HG03039 (cell line): ENCODE results near the gene CRCP.
"Not testable (repeated sequence)": the region's sequence is repeated elsewhere in the genome, so short reads cannot be mapped to it uniquely, and the experiment has no call there.

Source experiments
- ATAC-seq: cut with Tn5 transposase; IDR thresholded peaks from one replicate; pipeline ENCODE4 v1.9.1; 2021; ENCODE audit warnings: mild to moderate bottlenecking, moderate library complexity; ENCODE audit not compliant: unreplicated experiment

Gene CRCP

DNA sequence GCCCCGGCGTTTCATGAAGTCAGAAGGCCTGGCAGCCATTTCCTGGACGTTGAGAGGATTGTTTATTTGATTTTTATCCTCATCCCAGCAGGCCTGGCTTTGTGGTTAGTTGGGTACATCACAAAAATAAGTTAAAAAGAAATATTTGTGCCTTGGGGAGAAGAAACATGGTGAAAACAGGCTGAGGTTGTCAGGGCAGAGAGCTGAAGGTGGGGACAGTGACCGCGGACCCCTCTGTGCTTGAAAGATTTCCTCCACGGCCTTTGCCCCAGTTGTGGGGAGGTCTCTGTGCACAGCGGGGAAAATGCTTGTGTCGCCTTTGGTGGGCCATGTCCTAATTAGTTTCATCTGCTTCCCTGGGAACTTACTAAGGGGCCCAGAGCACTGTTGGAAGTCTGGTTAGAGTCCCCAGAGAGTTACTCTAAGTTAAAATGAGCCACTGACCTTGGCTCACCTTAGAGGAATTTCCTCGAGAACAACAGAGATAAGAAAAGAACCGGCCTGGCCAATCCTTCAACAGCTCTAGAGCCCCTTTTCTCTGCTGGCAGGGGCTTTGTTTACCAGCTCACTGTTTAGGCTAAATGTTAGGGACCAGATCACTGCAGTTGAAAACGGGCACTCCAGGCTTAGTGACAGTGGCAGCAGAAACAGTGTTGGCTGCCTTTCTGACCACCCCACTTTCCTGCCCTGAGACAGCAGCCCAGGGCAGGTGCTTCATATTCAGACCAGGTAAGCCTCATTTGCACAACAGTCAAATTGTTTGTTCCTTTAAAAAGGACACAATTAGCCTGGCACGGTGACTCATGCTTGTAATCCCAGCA, 37.9 kb downstream of the CRCP start:
- ATAC-seq = no peak

GRCh38 chr7:66153691-66154090, 39.0 kb downstream of the CRCP start:
- ATAC-seq = no peak

GRCh38 chr7:66156035-66156434, 41.4 kb downstream of the CRCP start:
- not testable (repeated sequence) for ATAC-seq

DNA sequence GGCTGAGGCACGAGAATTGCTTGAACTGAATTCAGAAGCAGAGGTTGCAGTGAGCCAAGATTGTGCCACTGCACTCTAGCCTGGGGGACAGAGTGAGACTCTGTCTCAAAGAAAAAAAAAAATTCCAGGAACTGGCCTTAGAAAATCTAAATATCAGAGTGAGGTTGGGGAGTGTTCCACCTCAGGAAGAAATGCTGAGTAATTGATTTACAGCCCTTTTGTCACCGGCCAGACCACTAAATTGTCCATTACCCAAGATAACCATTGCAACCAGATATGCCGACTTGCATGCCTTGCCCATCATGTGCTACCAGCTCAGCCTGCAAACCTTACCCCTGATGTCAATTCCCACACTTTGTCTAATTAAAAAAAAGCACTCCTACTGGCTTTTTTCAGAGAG, 42.4 kb downstream of the CRCP start:
- no peak for ATAC-seq

DNA sequence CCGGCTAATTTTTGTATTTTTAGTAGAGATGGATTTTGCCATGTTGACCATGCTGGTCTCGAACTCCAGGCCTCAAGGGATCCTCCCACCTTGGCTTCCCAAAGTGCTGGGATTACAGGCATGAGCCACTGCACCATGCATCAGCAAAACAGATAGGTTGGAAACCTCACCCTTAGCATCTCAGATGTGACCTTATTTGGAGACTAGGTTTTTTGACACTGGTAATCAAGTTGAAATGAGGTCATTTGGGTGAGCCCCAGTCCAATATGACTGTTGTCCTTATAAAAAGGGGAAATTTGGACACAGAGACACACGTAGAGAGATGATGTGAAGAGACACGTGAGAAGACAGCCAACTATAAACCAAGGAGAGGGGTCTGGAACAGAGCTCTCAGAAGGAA, 48.0 kb downstream of the CRCP start:
- ATAC-seq = no peak

GRCh38 chr7:66163186-66163610, 48.6 kb downstream of the CRCP start:
- no peak for ATAC-seq

DNA sequence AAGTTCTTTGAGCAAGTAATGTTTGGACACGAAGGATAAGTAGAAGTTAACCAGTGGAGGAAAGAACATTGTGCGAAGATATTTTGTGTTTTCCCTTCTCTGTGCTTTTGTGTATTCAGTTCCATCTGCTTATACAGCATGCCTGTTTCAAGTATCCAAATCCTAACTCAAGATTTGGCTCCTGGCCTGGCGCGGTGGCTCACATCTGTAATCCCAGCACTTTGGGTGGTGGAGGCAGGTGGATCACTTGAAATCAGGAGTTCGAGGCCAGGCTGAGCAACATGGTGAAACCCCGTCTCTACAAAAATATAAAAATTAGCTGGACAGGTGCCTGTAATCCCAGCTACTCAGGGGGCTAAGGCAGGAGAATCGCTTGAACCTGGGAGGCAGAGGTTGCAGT, 49.7 kb downstream of the CRCP start:
- no peak for ATAC-seq

- no peak for ATAC-seq
Measured at GRCh38 chr7:66167773-66168387, 53.2 kb downstream of the CRCP start.

DNA sequence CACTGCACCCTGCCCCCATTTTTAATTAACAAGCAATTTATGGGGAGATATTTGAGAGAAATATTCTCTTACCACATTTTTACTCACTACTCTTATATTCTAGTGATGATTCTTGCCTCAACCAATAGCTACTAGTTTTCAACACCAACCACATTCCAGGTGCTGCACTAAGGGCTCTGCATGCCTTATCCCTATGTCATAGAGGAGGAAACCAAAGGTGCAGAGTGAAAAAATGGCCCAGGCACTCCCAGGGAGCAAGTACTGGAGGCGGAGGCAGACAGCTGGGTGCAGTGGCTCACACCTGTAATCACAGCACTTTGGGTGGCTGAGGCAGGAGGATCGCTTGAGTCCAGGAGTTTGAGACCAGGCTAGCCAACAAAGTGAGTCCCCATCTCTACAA, 55.0 kb downstream of the CRCP start:
- ATAC-seq = no peak

- no peak for ATAC-seq
Measured at GRCh38 chr7:66170309-66171231, 55.9 kb downstream of the CRCP start.

- ATAC-seq = not testable (repeated sequence)
Measured at GRCh38 chr7:66172536-66173401, 58.1 kb downstream of the CRCP start.

DNA sequence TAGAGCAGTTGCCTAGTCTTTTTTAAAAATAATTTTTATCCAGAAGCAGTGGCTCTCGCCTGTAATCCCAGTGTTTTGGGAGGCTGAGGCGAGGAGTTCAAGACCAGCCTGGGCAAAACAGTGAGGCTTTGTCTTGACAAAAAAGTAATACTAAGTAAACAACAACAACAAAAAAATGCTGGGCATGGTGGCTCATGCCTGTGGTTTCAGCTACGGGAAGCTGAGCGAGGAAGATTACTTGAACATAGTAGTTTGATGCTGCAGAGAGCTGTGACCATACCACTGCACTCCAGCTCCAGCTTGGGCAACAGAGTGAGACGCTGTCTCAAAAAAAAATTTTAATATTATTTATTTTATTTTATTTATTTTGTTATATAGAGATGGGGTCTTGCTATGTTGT, 59.2 kb downstream of the CRCP start:
- ATAC-seq = no peak

DNA sequence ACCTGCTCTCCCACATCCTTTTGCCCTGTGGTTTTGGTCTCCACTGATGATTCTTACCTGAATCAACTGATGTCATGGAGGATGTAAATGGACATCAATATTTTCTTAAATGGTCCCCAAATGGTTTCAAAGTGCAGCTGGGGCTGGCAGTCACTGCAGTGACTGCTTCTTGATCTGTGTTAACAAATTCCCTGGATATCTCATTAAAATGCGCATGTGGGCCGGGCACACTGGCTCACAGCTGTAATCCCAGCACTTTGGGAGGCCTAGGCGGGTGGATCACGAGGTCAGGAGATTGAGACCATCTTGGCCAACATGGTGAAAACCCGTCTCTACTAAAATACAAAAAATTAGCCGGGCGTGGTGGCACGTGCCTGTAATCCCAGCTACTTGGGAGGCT, 60.4 kb downstream of the CRCP start:
- not testable (repeated sequence) for ATAC-seq

DNA sequence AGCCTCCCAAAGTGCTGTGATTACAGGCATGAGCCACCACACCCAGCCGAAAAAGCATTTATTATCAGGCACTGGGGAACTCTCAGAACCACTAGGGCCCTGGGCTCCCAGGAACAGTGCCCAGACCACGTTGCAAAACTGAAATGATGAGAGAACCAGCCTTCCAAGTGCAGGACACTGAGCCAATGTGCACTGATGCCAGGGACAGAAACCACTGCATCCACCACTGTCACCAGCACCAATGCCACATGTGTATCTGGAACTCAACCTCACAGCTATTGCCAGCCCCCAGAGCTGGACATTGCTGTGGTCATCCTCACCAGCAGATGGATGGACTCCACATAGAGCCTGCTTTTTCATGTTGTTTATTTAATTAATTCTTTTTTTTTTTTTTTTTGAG, 62.3 kb downstream of the CRCP start:
- no peak for ATAC-seq

GRCh38 chr7:66178258-66178657, 63.6 kb downstream of the CRCP start:
- ATAC-seq = no peak

- no peak for ATAC-seq
Measured at GRCh38 chr7:66181329-66181728, 66.7 kb downstream of the CRCP start.

DNA sequence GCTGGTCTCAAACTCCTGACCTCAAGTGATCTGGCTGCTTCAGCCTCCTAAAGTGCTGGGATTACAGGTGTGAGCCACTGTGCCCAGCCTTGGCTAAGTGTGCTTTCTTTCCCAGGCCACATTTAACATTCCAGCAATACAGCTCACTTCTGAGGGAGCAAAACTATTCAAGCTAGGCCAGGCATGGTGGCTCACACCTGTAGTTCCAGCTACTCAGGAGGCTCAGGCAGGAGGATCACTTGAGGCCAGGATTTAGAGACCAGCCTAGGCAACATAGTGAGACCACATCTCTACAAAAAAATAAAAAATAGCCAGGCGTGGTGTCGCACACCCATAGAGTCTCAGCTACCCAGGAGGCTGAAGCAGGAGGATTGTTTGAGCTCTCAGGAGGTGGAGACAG, 67.2 kb downstream of the CRCP start:
- no peak for ATAC-seq

- ATAC-seq = no peak
Measured at GRCh38 chr7:66182920-66183319, 68.3 kb downstream of the CRCP start.

GRCh38 chr7:66183700-66184099, 69.1 kb downstream of the CRCP start:
- no peak for ATAC-seq

DNA sequence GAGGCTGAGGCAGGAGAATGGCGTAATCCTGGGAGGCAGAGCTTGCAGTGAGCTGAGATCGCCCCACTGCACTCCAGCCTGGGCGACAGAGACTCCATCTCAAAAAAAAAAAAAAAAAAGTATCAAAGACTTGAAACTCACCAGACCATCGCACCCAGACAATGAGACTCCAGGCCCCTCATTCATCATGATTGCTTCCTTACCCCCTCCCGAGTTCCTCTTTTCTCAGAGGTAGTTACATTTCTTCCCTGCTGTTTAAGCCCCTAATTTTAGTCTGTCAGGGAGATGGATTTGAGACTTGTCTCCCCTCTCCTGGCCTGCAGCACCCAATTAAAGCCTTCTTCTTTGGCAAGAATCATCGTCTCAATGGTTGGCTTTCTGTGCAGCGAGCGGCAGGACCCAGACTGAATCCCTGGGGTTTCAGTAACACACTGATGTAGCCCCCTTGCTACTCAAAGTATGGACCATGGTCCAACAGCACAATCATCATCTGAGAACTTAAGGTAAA, 71.1 kb downstream of the CRCP start:
- ATAC-seq = no peak
